Measurements from ENCODE around the gene ERC1. TPM values are rescaled to one million over a fixed set of nuclear protein-coding genes. Genes with fewer than 3 reads are reported as not detected.

Gene ERC1
- total RNA-seq, 1 experiment from 2014 or later = 39.4 TPM

- peak overlapping the region; percentile 43 for H3K4me3 Mint-ChIP-seq (ENCODE audit: low read depth, unreplicated experiment)
- TF ChIP-seq CTCF (IDR thresholded peaks at IDR 0.05; ENCODE audit: unreplicated experiment) = no peak
- CTCF ChIA-PET = no interaction called here
- no TSS peak for BruUV-seq (replicated peaks)
- no peaks in the 10 kb centered on the region for H3K27me3 Mint-ChIP-seq (ENCODE audit: unreplicated experiment)
- H3K9me3 Mint-ChIP-seq (ENCODE audit: low read depth, unreplicated experiment) = no peaks in the 10 kb centered on the region
- H3K4me1 Mint-ChIP-seq (ENCODE audit: low read depth, unreplicated experiment) = peaks cover 28% of the 10 kb centered on the region
- peaks cover 5% of the 10 kb centered on the region for H3K36me3 Mint-ChIP-seq (ENCODE audit: insufficient read depth, unreplicated experiment)
- no peak overlapping the region for H3K27ac Mint-ChIP-seq (ENCODE audit: unreplicated experiment)
- intact Hi-C loops (cut with micrococcal nuclease; ENCODE audit: unreplicated experiment) = loop anchor here (10.0 kb wide), 3 partner anchors 132 to 232 kb away; no protein-coding TSS in a partner anchor
- no peak for DNase-seq
Measured at GRCh38 chr12:1347294-1347693, 356.3 kb downstream of the ERC1 start.

GRCh38 chr12:1348606-1349005, 357.6 kb downstream of the ERC1 start:
- Mint-ChIP-seq H3K27ac (ENCODE audit: unreplicated experiment) (peak overlapping the region; percentile 68), H3K4me1 (ENCODE audit: low read depth, unreplicated experiment) (peaks cover 28% of the 10 kb centered on the region), H3K4me3 (ENCODE audit: low read depth, unreplicated experiment) (peak overlapping the region; percentile 43), H3K9me3 (ENCODE audit: low read depth, unreplicated experiment) (no peaks in the 10 kb centered on the region), H3K27me3 (ENCODE audit: unreplicated experiment) (no peaks in the 10 kb centered on the region), H3K36me3 (ENCODE audit: insufficient read depth, unreplicated experiment) (peaks cover 5% of the 10 kb centered on the region)
- no peak for TF ChIP-seq CTCF (IDR thresholded peaks at IDR 0.05; ENCODE audit: unreplicated experiment)
- intact Hi-C loops (cut with micrococcal nuclease; ENCODE audit: unreplicated experiment) = loop anchor here (10.0 kb wide), 3 partner anchors 134 to 234 kb away; no protein-coding TSS in a partner anchor
- CTCF ChIA-PET = interaction anchor here (1.1 kb wide), 1 partner anchor 29 kb away, joined by 3 read pairs; no protein-coding TSS in a partner anchor
- no TSS peak for BruUV-seq (replicated peaks)
- no peak for DNase-seq

GRCh38 chr12:1350055-1350933, 359.3 kb downstream of the ERC1 start:
- H3K9me3 Mint-ChIP-seq (ENCODE audit: low read depth, unreplicated experiment) = no peaks in the 10 kb centered on the region
- no peaks in the 10 kb centered on the region for H3K27me3 Mint-ChIP-seq (ENCODE audit: unreplicated experiment)
- CTCF ChIA-PET = interaction anchor here (0.7 to 1.2 kb wide), 4 partner anchors 19 to 233 kb away, joined by 3 to 5 read pairs (median 3); no protein-coding TSS in a partner anchor
- peak overlapping the region; percentile 40 for H3K27ac Mint-ChIP-seq (ENCODE audit: unreplicated experiment)
- no TSS peak for BruUV-seq (replicated peaks)
- H3K4me1 Mint-ChIP-seq (ENCODE audit: low read depth, unreplicated experiment) = peaks cover 28% of the 10 kb centered on the region
- DNase-seq = peak; percentile 21
- H3K36me3 Mint-ChIP-seq (ENCODE audit: insufficient read depth, unreplicated experiment) = peaks cover 5% of the 10 kb centered on the region
- no peak overlapping the region for H3K4me3 Mint-ChIP-seq (ENCODE audit: low read depth, unreplicated experiment)
- TF ChIP-seq CTCF (IDR thresholded peaks at IDR 0.05; ENCODE audit: unreplicated experiment) = no peak
- intact Hi-C loops (cut with micrococcal nuclease; ENCODE audit: unreplicated experiment) = no loop called here

- no peak for TF ChIP-seq CTCF (IDR thresholded peaks at IDR 0.05; ENCODE audit: unreplicated experiment)
- Mint-ChIP-seq H3K27ac (ENCODE audit: unreplicated experiment) (peak overlapping the region; percentile 40), H3K9me3 (ENCODE audit: low read depth, unreplicated experiment) (no peaks in the 10 kb centered on the region), H3K36me3 (ENCODE audit: insufficient read depth, unreplicated experiment) (peaks cover 5% of the 10 kb centered on the region), H3K4me3 (ENCODE audit: low read depth, unreplicated experiment) (no peak overlapping the region), H3K27me3 (ENCODE audit: unreplicated experiment) (no peaks in the 10 kb centered on the region), H3K4me1 (ENCODE audit: low read depth, unreplicated experiment) (peaks cover 28% of the 10 kb centered on the region)
- DNase-seq = no peak
- CTCF ChIA-PET = interaction anchor here (0.9 to 1.2 kb wide), 3 partner anchors 82 to 233 kb away, joined by 3 read pairs; no protein-coding TSS in a partner anchor
- intact Hi-C loops (cut with micrococcal nuclease; ENCODE audit: unreplicated experiment) = no loop called here
- BruUV-seq (replicated peaks) = no TSS peak
Measured at GRCh38 chr12:1350934-1351240, 359.9 kb downstream of the ERC1 start.
